OCI-LY7 (cell line): ENCODE data around the gene PLA2G3. TPM values are rescaled to one million over a fixed set of nuclear protein-coding genes. Genes with fewer than 3 reads are reported as not detected.
A peak's percentile ranks its signal among the peaks of the same experiment; 100 is the strongest.

Experiments used
- BruUV-seq: library from RNA; stranded (reverse); fragments of 400-500 nt; replicated peaks from 2 replicates; lab custom pipeline; 2021; lab: Mats Ljungman, UMichigan
- CTCF ChIA-PET: fragments of 300-600 bp; sonication (Branson Sonifier 250); formaldehyde crosslinking; loops from one replicate; lab custom pipeline; 2022; ENCODE audit warnings: antibody characterized with exemption; ENCODE audit not compliant: unreplicated experiment; lab: Charles Lee
- POLR2A ChIA-PET: fragments of 300-600 bp; sonication (Branson Sonifier 250); formaldehyde crosslinking; loops from one replicate; lab custom pipeline; 2022; ENCODE audit warnings: antibody characterized with exemption; lab: Charles Lee
- DNase-seq: peaks from one replicate; pipeline ENCODE4 v3.0.0-alpha.2; 2015; ENCODE audit warnings: low spot score
- H2AFZ ChIP-seq: fragments of 200-600 bp; sonication (generic), shearing (Covaris generic); 2 replicates; pipeline ENCODE4 v1.6.1; 2014; ENCODE audit warnings: mild to moderate bottlenecking, antibody characterized with exemption, low read length, moderate library complexity
- H3K27ac ChIP-seq: fragments of 200-600 bp; sonication (generic); 2 replicates; pipeline ENCODE4 v1.5.1; 2014; ENCODE audit warnings: mixed run types, low read depth, mild to moderate bottlenecking, moderate library complexity, low read length, inconsistent platforms; ENCODE audit not compliant: poor library complexity, severe bottlenecking
- H3K36me3 ChIP-seq: fragments of 200-600 bp; sonication (generic); 2 replicates; pipeline ENCODE4 v1.6.1; 2014; ENCODE audit warnings: mild to moderate bottlenecking, antibody characterized with exemption, low read length, moderate library complexity, mixed read lengths; ENCODE audit not compliant: insufficient read depth
- H3K4me1 ChIP-seq: fragments of 200-600 bp; sonication (generic); 2 replicates; pipeline ENCODE4 v1.5.1; 2014; ENCODE audit warnings: mild to moderate bottlenecking, low read length; ENCODE audit not compliant: insufficient read depth, poor library complexity, severe bottlenecking
- H3K4me2 ChIP-seq: fragments of 200-600 bp; sonication (generic); 2 replicates; pipeline ENCODE4 v1.6.1; 2014; ENCODE audit warnings: mild to moderate bottlenecking, low read length
- H3K4me3 ChIP-seq: fragments of 200-600 bp; sonication (generic); 2 replicates; pipeline ENCODE4 v1.5.1; 2014; ENCODE audit warnings: mild to moderate bottlenecking, low read depth, low read length; ENCODE audit not compliant: poor library complexity, severe bottlenecking
- H3K79me2 ChIP-seq: fragments of 200-600 bp; sonication (generic); 2 replicates; pipeline ENCODE4 v1.6.1; 2016; ENCODE audit warnings: low read depth, mild to moderate bottlenecking, low read length, moderate library complexity, mixed read lengths; ENCODE audit not compliant: insufficient read depth
- H3K9me2 ChIP-seq: fragments of 200-600 bp; sonication (generic); 2 replicates; pipeline ENCODE4 v1.6.1; 2016; ENCODE audit warnings: mild to moderate bottlenecking, low read length, mixed read lengths; ENCODE audit not compliant: insufficient read depth
- H3K9me3 ChIP-seq: fragments of 200-600 bp; sonication (generic); 2 replicates; pipeline ENCODE4 v1.6.1; 2014; ENCODE audit warnings: mild to moderate bottlenecking, mixed run types, low read length, mixed read lengths
- H4K20me1 ChIP-seq: fragments of 200-600 bp; sonication (generic); 2 replicates; pipeline ENCODE4 v1.6.1; 2014; ENCODE audit warnings: mild to moderate bottlenecking, antibody characterized with exemption, low read length, moderate library complexity, mixed read lengths; ENCODE audit not compliant: insufficient read depth
- CTCF ChIP-seq: fragments of 200-600 bp; sonication (generic); conservative IDR thresholded peaks from 2 replicates; pipeline ENCODE4 v1.5.1; 2014; ENCODE audit warnings: mild to moderate bottlenecking, antibody characterized with exemption, low read length, moderate library complexity, mixed read lengths
- EZH2phosphoT487 ChIP-seq: fragments of 200-600 bp; sonication (generic); IDR thresholded peaks from 2 replicates; pipeline ENCODE4 v1.6.1; 2018; ENCODE audit warnings: low read depth, borderline replicate concordance, mild to moderate bottlenecking, mixed run types, antibody characterized with exemption, low read length, moderate library complexity, mixed read lengths
- intact Hi-C: fragments of 100-400 bp; cut with micrococcal nuclease; formaldehyde crosslinking; loops from one replicate; pipeline ENCODE4 v1.10.0; 2022; ENCODE audit not compliant: unreplicated experiment
- total RNA-seq, 2 experiments: library from RNA; depleted of rRNA in 1 of 2; stranded (reverse); fragments of >200 nt in 1 of 2; shearing (Covaris generic) in 1 of 2; gene quantifications; 2 replicates each; pipeline ENCODE4 v1.2.3, GENCODE V29; 2014 to 2022

The PLA2G3 gene
- total RNA-seq, 2 experiments from 2014 or later = not detected

GRCh38 chr22:31128156-31128555, 12.2 kb downstream of the PLA2G3 start:
- no peaks in the 10 kb centered on the region for H3K9me2 ChIP-seq
- peak overlapping the region; percentile 21; the same call in 1 of the 2 replicates for H2AFZ ChIP-seq
- CTCF ChIA-PET = interaction anchor here (0.6 kb wide), 2 partner anchors 27 to 177 kb away, joined by 3 to 10 read pairs; no protein-coding TSS in a partner anchor
- POLR2A ChIA-PET = interaction anchor here (0.9 kb wide), 1 partner anchor 20 kb away, joined by 3 read pairs; no protein-coding TSS in a partner anchor
- H3K79me2 ChIP-seq = no peaks in the 10 kb centered on the region
- peak overlapping the region; percentile 43; the same call in 1 of the 2 replicates for H3K4me2 ChIP-seq
- H3K4me1 ChIP-seq = peaks cover 8% of the 10 kb centered on the region
- H3K36me3 ChIP-seq = no peaks in the 10 kb centered on the region
- no peaks in the 10 kb centered on the region for H3K9me3 ChIP-seq
- no peak overlapping the region for H3K27ac ChIP-seq
- H3K4me3 ChIP-seq = no peak overlapping the region
- intact Hi-C loops = no loop called here
- no peak for DNase-seq
- no peaks in the 10 kb centered on the region for H4K20me1 ChIP-seq
- BruUV-seq = no TSS peak
- TF ChIP-seq CTCF (no peak), EZH2phosphoT487 (no peak)

- peaks cover 8% of the 10 kb centered on the region for H3K4me1 ChIP-seq
- H3K4me2 ChIP-seq = peak overlapping the region; percentile 43; the same call in 1 of the 2 replicates
- no peak for DNase-seq
- ChIA-PET POLR2A (interaction anchor here (0.9 kb wide), 1 partner anchor 19 kb away, joined by 3 read pairs; no protein-coding TSS in a partner anchor), CTCF (no interaction called here)
- H3K9me2 ChIP-seq = no peaks in the 10 kb centered on the region
- no peak overlapping the region for H3K4me3 ChIP-seq
- TF ChIP-seq CTCF = no peak
- no peak for TF ChIP-seq EZH2phosphoT487
- no peaks in the 10 kb centered on the region for H3K36me3 ChIP-seq
- no TSS peak for BruUV-seq
- H4K20me1 ChIP-seq = no peaks in the 10 kb centered on the region
- H3K27ac ChIP-seq = no peak overlapping the region
- H3K9me3 ChIP-seq = no peaks in the 10 kb centered on the region
- H2AFZ ChIP-seq = peak overlapping the region; percentile 21; the same call in 1 of the 2 replicates
- no peaks in the 10 kb centered on the region for H3K79me2 ChIP-seq
- intact Hi-C loops = no loop called here
These were observed 13.0 kb downstream of the PLA2G3 start for GRCh38 chr22:31127181-31127772.

GRCh38 chr22:31126869-31127175, 13.5 kb downstream of the PLA2G3 start:
- no peak for TF ChIP-seq EZH2phosphoT487
- TF ChIP-seq CTCF = no peak
- DNase-seq = no peak
- Histone ChIP-seq H3K4me1 (peaks cover 8% of the 10 kb centered on the region), H4K20me1 (no peaks in the 10 kb centered on the region), H3K9me2 (no peaks in the 10 kb centered on the region), H3K4me2 (no peak overlapping the region), H3K36me3 (no peaks in the 10 kb centered on the region), H3K9me3 (no peaks in the 10 kb centered on the region), H3K4me3 (no peak overlapping the region), H2AFZ (no peak overlapping the region), H3K79me2 (no peaks in the 10 kb centered on the region), H3K27ac (no peak overlapping the region)
- intact Hi-C loops = no loop called here
- ChIA-PET CTCF (no interaction called here), POLR2A (no interaction called here)
- BruUV-seq = no TSS peak
